HepG2 (cell line): ENCODE data around the gene RDH11. TPM values are rescaled to one million over a fixed set of nuclear protein-coding genes. Genes with fewer than 3 reads are reported as not detected.

Source experiments
- HIC2 ChIP-seq: sonication (generic); formaldehyde crosslinking; IDR thresholded peaks from 2 replicates; pipeline ENCODE4 v1.9.0; 2022; ENCODE audit warnings: low read depth, missing genetic modification reagents
- HMG20A ChIP-seq: IDR thresholded peaks from 2 replicates; pipeline ENCODE4 v1.6.1; 2016; ENCODE audit warnings: borderline replicate concordance
- KLF15 ChIP-seq: sonication (generic); formaldehyde crosslinking; IDR thresholded peaks from 2 replicates; pipeline ENCODE4 v1.8.1; 2023; ENCODE audit warnings: borderline replicate concordance, mild to moderate bottlenecking, inconsistent platforms, missing genetic modification reagents, mixed read lengths
- MNT ChIP-seq: fragments of 450-650 bp; IDR thresholded peaks from 2 replicates; pipeline ENCODE4 v1.6.1; 2016
- PBX3 ChIP-seq: sonication (generic); formaldehyde crosslinking; IDR thresholded peaks from 2 replicates; pipeline ENCODE4 v1.8.1; 2023; ENCODE audit warnings: missing genetic modification reagents, inconsistent platforms, borderline replicate concordance
- RCOR2 ChIP-seq: IDR thresholded peaks from 2 replicates; pipeline ENCODE4 v1.6.1; 2016; ENCODE audit warnings: missing biosample characterization, missing genetic modification reagents
- SMAD9 ChIP-seq: sonication (generic); formaldehyde crosslinking; IDR thresholded peaks from 2 replicates; pipeline ENCODE4 v1.5.1; 2020; ENCODE audit warnings: mild to moderate bottlenecking, missing genetic modification reagents
- TAF15 ChIP-seq: fragments of 200-400 bp; formaldehyde crosslinking; IDR thresholded peaks from one replicate; pipeline ENCODE4 v1.6.1; 2018; ENCODE audit warnings: mild to moderate bottlenecking, low read depth, low read length; ENCODE audit not compliant: poor library complexity, severe bottlenecking
- ZFP41 ChIP-seq: sonication (generic); formaldehyde crosslinking; IDR thresholded peaks from 2 replicates; pipeline ENCODE4 v1.4.0; 2020; ENCODE audit warnings: mild to moderate bottlenecking, missing genetic modification reagents, borderline replicate concordance
- ZFY ChIP-seq: sonication (generic); formaldehyde crosslinking; IDR thresholded peaks from 2 replicates; pipeline ENCODE4 v1.4.0; 2020; ENCODE audit warnings: missing genetic modification reagents
- ZNF205 ChIP-seq: IDR thresholded peaks from 2 replicates; pipeline ENCODE4 v1.6.1; 2018; ENCODE audit warnings: missing biosample characterization, missing genetic modification reagents
- ZNF207 ChIP-seq: fragments of 450-650 bp; IDR thresholded peaks from 2 replicates; pipeline ENCODE4 v1.6.1; 2016; ENCODE audit warnings: antibody characterized with exemption, borderline replicate concordance
- ZNF687 ChIP-seq: sonication (generic); formaldehyde crosslinking; IDR thresholded peaks from 2 replicates; pipeline ENCODE4 v1.5.1; 2020; ENCODE audit warnings: mild to moderate bottlenecking, missing genetic modification reagents, moderate library complexity
- ZNF704 ChIP-seq: sonication (generic); formaldehyde crosslinking; IDR thresholded peaks from 2 replicates; pipeline ENCODE4 v1.8.1; 2023; ENCODE audit warnings: mild to moderate bottlenecking, inconsistent platforms, moderate library complexity, missing genetic modification reagents, borderline replicate concordance
- ZNF772 ChIP-seq: sonication (generic); formaldehyde crosslinking; IDR thresholded peaks from 2 replicates; pipeline ENCODE4 v1.5.0; 2020; ENCODE audit warnings: mild to moderate bottlenecking, missing genetic modification reagents
- polyA plus RNA-seq, 8 experiments: library from polyadenylated mRNA; depleted of rRNA in 3 of 8; stranded (reverse) in 7 of 8; unstranded in 1 of 8; fragments of >200 nt; fragmentation: Illumina TruSeq in 4 of 8; extraction: Trizol in 4 of 8; gene quantifications; 2 replicates each; pipeline versions ENCODE4 v1.2.1 to v1.2.3, GENCODE V29; 2011 to 2016; ENCODE audit warnings: low read depth in 4 of 8, missing spikeins in 1 of 8, mixed read lengths in 1 of 8; ENCODE audit not compliant: insufficient read depth in 1 of 8
- total RNA-seq, 5 experiments: library from RNA; depleted of rRNA; stranded (reverse); fragments of >200 nt; fragmentation: Illumina TruSeq; extraction: Trizol; gene quantifications; 2 replicates each; pipeline ENCODE4 v1.2.3, GENCODE V29; 2016; ENCODE audit warnings: low read depth in 1 of 5
- TF ChIP-seq, protein P1 (sequence below): IDR thresholded peaks from 2 replicates; pipeline ENCODE4 v1.6.1; 2016; ENCODE audit warnings: low read depth

Gene RDH11
- total and polyA plus RNA-seq, 2 of the 13 experiments (the other 11 are each of a cell fraction or from before 2014, with no cell fraction given): 106 to 131 TPM

DNA sequence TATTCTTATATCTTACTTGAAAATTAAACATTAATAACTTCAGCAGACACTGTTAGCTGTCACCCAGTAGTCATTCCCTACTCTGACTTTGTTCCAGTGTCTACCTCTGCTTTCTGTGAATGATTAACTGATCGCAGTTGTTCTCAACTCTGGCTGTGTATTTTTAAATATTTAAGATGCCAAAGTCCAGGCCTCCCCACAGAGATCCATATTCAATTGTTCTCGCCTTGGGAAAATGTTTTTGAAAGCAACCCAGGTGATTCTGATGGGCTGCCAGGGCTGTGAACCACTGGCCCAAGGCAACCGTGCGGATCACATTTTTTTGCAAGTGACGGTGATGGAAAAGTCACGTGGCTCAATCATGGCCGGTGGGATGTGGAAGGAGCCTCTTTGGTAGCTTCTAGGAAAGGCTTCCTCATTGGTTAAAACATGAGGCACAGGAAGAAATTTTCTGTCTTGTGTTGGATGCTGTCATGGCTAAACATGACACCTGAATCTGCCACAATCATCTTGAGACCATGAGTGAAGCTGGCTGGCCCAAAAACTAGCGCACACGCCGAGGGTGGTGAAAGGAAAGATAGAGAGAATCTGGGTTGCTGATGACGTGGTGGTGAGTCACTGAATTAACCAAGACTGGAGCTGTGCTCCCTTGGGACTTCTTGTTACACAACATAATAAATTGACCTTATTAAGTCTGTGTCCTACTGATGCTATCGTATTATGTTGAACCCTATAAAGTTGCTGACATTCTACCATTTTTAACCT, 43.4 kb upstream of the RDH11 start (continued):
- peak; percentile 61; the same call in 1 of the 2 replicates for TF ChIP-seq RCOR2 (CRISPR knock-in tag)
- no peak for TF ChIP-seq ZNF207
- TF ChIP-seq MNT: no peak
- no peak for TF ChIP-seq KLF15 (CRISPR knock-in tag)
- TF ChIP-seq ZNF687 (CRISPR knock-in tag): peak; percentile 34; the same call in 1 of the 2 replicates
- no peak for TF ChIP-seq TAF15
- TF ChIP-seq HMG20A: peak; percentile 28; the same call in 1 of the 2 replicates
- no peak for TF ChIP-seq PBX3 (CRISPR knock-in tag)
- peak; percentile 42; the same call in 1 of the 2 replicates for TF ChIP-seq ZNF704
- peak; percentile 33; the same call in 1 of the 2 replicates for TF ChIP-seq ZFY
- TF ChIP-seq, protein P1, sequence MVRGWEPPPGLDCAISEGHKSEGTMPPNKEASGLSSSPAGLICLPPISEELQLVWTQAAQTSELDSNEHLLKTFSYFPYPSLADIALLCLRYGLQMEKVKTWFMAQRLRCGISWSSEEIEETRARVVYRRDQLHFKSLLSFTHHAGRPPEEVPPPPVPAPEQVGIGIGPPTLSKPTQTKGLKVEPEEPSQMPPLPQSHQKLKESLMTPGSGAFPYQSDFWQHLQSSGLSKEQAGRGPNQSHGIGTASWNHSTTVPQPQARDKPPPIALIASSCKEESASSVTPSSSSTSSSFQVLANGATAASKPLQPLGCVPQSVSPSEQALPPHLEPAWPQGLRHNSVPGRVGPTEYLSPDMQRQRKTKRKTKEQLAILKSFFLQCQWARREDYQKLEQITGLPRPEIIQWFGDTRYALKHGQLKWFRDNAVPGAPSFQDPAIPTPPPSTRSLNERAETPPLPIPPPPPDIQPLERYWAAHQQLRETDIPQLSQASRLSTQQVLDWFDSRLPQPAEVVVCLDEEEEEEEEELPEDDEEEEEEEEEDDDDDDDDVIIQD (CRISPR knock-in tag): peak; percentile 61; the same call in 1 of the 2 replicates
- no peak for TF ChIP-seq ZNF772
- TF ChIP-seq ZNF205 (CRISPR knock-in tag): peak; percentile 78
- no peak for TF ChIP-seq ZFP41 (CRISPR knock-in tag)
- no peak for TF ChIP-seq SMAD9 (CRISPR knock-in tag)
- no peak for TF ChIP-seq HIC2
